Left ventricle myocardium superior (tissue), 1 donor: ENCODE results near the gene PRKD2. TPM values are rescaled to one million over a fixed set of nuclear protein-coding genes. Genes with fewer than 3 reads are reported as not detected.
"Not testable (repeated sequence)": the region's sequence is repeated elsewhere in the genome, so short reads cannot be mapped to it uniquely, and the experiment has no call there.

Source experiments
- ATAC-seq: fragments of 200-7000 bp; cut with Tn5 transposase; one replicate; pipeline ENCODE4 v1.9.1; 2020; ENCODE audit warnings: mild to moderate bottlenecking, moderate library complexity
- DNase-seq: peaks from one replicate; pipeline ENCODE4 v3.0.0-alpha.2; 2020
- intact Hi-C: fragments of 100-400 bp; cut with micrococcal nuclease; formaldehyde crosslinking; loops from one replicate; pipeline ENCODE4 v1.11.0; 2022
- total RNA-seq: library from RNA; stranded (reverse); fragmentation: NEBNext Ultra II Directional; extraction: Animal tissue kit (Norgen Biotek cat#: 25700); gene quantifications from one replicate; pipeline ENCODE4 v1.2.1, GENCODE V29; 2021
- donor health status: DM: no; HTN: yes; CAD: no; lungs with severe emphysema.

The PRKD2 gene
- total RNA-seq, 1 donor from 2014 or later, result 9.3 TPM

DNA sequence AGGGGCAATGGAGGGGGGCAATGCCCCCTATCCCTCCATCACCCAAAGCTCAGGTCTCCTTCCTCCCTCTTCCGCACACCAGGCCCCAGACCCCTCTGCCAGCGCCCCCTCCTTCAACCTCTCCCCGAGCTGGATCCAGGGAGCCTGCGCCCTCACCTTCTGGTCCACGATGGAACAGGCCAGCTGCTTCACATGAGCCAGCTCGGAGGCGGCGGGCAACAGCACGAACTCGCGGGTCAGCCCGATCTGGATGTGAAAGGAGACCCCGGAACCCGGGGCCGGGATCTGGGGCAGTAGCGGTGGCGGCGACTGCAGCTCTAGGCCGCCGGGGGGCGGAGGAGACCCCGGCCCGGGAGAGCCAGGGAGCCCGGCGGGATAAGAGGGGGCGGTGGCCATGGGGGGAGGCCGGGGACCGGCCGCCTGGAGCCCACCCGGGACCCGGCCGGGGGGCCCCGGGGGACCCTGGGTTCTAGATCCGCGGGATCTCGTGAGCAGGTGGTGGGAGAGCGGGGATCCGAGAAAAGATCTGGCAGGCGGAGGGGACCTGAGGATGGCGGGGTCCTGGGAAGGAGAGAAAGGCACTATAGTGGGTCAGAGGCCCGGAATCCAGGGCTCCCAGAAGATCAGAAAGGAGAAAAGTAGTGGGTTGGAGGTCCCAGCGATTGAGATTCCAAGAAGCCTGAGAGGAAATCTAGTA, 791 bp downstream of the PRKD2 start:
- intact Hi-C loops, result no loop called here
- ATAC-seq (no peak), DNase-seq (no peak)

DNA sequence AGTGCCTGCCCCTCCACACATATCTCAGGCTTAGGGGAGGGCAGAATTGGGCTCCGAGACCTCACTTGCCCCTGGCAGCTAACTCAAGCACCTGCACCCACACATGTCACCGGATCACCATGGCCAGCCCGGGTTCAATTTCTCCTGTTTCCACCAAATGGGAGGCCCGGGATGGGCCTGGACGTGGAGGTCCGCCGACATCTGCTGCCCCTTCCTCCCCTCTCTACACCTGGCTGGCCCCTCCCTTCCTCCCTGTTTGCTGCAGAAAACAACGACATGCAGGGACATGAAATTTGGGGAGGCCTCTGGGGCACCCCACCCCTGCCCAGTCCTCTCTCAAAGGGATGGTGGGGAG, 1.3 kb downstream of the PRKD2 start:
- ATAC-seq, result no peak
- intact Hi-C loops, result no loop called here

DNA sequence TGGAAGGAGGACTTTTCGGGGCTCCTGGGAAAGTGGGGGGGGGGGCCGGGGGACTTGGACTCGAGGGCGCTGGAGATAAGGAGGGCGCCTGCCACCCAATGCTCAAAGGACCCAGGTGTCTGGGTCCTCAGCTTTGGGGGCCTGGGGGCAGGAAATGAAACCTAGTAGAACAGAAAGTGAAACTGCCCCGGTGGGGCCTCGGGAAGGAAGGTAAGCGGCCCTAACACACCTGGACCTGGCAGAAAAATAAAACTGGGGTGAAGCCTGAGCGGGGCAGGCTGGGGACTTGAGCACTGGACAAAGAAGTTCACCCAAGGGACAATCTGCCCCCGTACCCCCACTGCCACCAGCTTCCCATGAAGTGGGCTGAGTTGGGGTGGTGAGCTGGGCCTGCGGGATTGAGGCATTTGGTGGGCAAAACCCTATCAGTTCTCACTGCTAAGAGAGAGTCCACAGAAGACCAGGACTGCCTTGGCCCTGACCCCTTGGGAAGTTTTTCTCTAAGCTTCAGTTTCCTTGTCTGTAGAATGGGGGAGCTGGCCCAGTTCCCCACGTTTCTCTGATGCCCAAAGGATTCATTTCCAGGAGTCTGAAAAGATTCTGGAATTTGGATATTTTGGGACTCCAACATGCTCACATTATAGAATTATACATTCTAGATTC, 2.3 kb downstream of the PRKD2 start:
- ATAC-seq (peak; percentile 8), DNase-seq (no peak)
- intact Hi-C loops, result no loop called here

More for the DNA sequence above, 1.3 kb downstream of the PRKD2 start:
- DNase-seq, result no peak

DNA sequence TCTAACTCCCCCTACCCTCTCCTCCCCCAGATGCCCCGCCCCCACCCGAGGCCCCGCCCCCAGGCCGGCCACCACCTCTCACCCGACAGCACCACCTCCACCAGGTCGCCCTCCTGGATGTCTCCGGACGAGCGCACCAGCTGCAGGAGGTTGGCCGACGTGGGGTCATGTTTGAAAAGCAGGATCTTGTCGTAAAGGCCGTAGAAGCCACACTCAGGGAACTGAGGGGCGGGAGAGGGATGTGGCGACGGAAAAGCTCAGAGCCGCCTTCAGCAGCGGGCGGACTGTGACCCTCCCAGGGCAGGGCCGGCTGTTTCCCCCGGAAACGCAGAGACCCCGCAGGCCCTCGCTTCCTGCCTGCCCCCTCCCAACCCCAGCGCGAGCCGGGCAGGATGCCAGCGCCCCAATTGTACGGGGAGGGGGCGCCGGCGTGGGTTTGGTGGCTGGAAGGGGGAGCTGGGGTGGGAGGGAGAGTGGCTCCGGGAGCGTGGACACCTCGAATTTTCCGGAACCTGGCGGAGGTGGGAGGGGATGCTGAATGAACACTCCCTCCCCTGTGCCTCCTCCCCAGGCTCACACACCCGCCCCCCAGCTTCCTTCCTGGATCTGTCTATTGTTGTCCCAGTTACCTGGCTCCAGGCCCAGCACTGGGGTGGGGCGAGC, 3.0 kb downstream of the PRKD2 start:
- intact Hi-C loops, result no loop called here
- ATAC-seq (peak; percentile 70), DNase-seq (peak; percentile 92)

DNA sequence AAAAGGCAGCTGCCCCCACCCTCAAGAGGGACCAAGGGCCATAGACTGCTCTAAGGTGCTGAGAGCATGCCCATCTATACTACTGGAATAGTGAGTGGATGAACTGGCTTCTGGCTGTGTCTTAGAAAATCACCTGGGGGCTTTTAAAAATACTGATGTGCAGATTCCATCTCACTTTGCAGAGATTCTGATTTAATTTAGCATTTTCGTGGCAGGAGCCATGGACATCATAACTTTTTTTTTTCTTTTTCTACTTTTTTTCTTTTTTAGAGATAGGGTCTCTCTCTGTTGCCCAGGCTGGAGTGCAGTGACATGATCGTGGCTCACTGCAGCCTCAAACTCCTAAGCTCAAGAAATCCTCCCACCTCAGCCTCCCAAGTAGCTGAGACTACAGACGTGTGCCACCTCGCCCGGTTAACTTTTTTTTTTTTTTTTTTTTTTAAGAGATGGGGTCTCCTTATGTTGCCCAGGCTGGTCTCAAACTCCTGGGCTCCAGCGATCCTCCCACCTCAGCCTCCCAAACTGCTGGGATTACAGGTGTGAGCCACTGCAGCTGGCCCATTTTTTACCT, 4.1 kb downstream of the PRKD2 start:
- ATAC-seq, intact Hi-C loops, DNase-seq: not testable (repeated sequence)

DNA sequence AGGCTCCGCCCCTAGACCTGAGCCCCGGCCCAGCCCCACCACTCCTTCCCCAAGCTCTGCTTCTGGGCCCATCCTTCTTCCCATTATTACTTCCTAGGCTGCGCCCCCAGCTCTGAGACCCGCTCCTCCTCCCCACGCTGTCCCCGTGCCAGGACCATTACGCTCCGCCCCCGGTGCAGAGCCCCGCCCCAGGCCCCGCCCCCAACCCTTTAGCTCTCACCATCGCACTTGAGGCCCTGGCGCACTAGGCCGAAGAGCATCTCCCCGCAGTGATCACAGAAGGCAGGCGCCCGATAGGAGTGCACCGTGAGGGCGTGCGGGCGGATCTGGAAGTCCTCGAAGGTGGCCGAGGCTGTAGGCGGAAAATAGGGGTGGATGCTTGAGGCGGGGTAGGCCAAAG, 6.2 kb downstream of the PRKD2 start:
- intact Hi-C loops, result no loop called here
- no peak for DNase-seq
- ATAC-seq, result no peak

DNA sequence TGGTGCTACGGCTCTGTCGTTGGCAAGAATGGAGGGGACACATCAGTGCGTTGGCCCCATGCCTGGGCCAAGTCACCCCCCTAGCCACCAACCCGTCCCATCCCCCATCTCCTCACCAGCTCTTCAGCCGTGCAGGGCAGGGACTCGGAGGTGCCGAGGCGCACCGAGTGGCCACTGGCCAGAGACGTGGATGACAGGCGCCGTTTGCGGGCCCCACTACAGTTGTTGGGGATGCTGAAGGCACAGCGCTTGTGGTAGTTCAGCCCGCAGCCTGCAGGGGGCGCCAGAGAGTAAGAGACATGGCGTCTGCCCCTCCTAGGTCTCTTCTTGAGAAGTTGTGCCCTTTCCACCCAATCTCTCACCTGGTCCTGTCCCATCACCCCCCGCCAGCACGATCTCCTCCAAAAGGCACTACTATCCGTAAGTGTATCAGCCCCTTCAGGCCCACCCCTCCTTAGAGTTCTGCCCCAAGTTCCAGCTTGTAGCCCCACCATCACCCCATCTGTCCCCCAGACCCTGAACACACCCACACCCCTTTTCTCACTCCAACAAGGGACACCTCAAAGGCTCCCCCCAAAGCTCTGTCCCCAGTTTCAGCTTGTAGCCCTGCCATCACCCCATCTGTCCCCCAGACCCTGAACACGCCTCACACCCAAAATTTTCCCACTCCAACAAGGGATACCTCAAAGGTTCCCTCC, 12.4 kb downstream of the PRKD2 start:
- DNase-seq, result peak; percentile 87
- peak; percentile 78 for ATAC-seq
- intact Hi-C loops, result no loop called here

DNA sequence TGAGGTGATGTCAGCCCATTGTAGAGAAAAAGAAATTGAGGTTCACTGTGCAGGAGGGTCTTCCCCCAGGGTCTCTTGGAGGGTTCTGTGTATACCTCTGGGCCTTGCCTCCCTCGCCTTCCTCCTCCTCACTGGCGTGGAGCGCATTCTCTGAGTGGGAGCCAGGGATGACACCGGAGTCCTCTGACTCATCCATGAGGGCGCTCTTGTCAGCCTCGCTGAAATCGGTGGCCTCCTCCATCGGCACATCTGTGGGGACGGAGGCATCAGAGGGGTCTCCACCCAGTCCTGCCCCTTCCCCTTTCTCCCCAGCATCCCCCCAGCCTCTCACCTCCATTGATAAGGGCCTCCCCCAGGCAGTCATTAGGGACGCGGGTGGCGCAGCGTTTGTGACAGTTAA, 16.2 kb downstream of the PRKD2 start:
- intact Hi-C loops, result no loop called here
- no peak for DNase-seq
- ATAC-seq, result no peak

DNA sequence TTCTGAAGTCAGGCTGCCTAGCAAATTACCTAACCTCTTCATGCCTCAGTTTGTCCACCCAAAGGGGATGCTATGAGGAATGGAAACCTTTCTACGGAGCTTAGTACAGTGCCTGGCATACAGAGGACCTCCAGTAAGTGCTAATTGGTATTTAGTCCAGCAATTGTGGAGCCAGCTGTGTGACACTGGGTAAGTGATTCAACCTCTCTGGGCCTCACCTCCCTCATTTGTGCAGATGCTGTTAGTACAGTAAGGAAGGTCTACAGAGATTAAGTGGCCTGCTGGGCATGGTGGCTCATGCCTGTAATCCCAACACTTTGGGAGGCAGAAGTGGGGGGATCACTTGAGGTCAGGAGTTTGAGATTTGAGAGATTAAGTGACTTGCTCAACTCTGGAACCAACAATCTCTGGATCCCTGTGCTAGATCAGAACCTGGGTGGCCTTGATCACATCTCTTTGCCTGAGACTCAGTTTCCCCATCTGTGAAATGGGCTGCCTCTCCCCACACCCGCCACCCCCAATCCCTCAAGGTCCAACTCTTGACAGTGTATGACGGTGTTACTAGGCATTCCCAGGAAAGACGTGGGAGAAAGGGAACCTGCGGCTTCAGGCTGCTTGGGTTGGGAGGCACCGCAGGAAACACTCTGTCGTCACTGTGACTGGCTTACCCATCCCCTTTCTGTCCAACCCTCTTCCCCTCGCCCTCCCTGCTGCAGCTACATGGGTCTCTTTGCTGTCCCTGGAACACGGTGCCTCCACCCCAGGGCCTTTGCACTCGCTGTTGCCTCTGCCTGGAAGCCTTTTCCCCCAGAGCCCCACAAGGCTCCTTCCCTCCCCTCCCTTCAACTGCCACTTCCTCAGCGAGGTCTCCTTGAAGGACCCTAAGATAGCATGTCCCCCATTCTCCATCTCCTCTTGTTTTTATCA, 18.3 kb downstream of the PRKD2 start:
- no peak for DNase-seq
- intact Hi-C loops, result no loop called here
- no peak for ATAC-seq

DNA sequence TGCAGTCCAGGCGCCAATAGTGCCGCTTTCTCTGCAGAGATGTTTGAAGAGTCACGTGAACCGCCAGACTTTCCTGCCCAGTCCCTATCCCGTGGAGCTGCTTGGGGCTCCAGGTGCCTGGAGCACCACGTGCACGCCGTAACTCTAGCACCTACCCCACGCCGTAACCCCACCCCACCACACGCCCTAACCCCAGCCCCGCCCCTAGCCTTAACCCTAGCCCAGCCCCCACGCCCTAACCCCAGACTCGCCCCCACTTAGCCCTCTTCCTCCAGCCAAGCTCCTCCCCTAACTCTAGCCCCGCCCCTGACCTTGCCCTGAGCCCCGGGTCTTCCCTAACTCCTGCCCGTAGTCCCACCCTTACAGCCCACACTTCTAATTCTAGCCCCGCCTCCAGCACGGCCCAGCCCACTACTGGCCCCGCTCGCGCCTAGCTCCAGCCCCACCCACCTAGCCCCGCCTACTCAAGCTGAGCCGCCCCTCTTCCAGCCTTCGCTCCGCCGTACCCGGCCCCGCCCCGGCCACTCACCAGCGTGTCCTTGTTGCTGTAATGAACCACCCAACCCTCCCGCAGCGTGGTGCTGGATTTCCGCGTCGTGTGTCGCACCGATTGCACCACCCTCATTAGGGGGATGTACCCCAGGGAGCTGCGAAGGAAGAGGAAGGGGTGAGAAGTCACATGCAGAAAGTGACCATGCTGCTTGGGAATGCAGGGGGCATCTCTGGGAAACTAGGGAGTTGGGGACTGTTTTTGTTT, 19.5 kb downstream of the PRKD2 start:
- DNase-seq, result peak; percentile 93
- peak; percentile 97 for ATAC-seq
- intact Hi-C loops, result no loop called here

DNA sequence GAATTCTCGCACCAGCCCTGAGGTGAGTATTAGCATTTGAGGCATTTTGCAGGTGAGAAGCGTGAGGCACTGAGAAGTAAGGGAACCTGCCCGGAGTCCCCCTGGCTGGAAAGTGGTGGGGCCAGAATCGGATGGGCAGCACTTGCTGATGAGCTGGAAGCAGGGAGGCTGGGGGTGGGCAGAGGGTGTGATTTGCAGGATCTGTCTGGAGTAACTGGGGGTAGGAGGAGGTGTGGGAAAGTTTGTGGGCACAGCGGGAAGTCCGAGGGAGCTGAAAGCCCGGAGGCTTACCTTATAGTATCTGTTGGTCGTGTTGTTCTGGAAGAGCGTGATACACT, 20.1 kb downstream of the PRKD2 start:
- DNase-seq (no peak), ATAC-seq (no peak)
- intact Hi-C loops, result no loop called here

DNA sequence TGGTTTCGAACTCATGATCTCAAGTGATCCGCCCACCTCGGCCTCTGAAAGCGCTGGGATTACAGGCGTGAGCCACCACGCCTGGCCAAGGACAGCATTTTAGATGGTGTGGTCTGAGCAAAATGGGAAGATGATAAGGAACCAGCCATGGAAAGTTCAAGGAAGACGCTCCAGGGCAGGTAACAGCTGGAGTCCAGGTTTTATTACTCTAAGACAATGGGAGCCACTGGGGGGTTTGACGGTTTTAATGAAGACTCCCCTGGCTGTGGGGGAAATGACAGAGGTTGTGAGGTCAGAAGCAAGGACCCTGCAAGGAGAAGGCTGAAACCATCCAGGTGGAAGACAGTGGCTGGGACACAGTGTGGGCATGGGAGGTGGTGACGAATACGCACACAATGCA, 20.9 kb downstream of the PRKD2 start:
- intact Hi-C loops, result no loop called here
- no peak for ATAC-seq
- no peak for DNase-seq

DNA sequence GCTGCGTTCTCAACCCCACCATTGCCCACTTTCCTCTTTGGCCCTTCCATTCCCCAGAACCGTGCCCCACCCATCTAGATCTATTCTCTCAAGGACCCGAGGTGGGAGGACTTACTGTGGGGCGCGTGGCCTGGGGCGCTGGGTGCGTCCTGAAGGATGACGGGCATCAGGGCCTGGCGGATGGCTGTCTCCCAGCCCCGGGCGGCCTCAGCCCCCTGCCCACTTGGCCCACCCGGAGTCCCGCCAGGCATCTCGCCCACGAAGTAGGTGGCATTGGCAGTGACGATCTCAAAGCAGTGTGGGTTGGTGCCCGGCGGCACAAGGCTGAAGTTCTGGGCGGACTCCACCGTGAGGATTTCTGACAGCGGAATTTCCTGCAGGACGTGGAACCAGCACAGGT, 23.2 kb downstream of the PRKD2 start:
- ATAC-seq (no peak), DNase-seq (no peak)
- intact Hi-C loops, result no loop called here

DNA sequence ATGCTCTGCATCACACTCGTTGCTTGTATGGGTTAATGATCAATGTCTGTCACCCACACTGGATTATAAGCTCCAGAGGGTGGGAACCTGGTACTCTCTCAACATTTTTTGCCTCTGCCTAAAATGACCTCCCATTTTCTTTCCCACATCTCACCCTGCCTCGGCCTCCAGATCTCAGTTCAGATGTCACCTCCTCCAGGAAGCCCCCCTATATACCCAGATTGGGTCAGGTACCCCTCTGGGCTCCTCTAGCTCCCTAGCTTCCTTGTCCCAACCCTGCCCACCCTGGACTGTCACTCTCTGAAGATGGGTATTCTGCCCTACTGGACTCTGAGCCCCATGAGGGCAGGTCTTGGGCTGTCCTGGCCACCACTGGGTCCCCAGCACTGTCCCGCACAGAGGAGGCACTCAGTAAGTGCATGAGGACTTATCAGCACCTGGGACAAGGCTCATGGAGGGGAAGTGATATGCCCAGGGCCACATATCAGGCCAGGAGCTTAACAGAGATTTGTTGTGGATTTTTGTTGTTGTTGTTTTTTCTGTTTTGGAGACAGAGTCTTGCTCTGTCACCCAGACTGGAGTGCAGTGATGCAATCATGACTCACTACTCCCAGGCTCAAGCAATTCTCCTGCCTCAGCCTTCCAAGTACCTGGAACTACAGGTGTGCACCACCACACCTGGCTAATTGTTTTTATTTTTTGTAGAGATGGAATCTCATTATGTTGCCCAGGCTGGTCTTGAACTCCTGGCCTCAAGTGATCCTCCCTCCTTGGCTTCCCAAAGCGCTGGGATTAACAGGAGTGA, 23.8 kb downstream of the PRKD2 start:
- DNase-seq, result no peak
- no peak for ATAC-seq
- intact Hi-C loops, result no loop called here

DNA sequence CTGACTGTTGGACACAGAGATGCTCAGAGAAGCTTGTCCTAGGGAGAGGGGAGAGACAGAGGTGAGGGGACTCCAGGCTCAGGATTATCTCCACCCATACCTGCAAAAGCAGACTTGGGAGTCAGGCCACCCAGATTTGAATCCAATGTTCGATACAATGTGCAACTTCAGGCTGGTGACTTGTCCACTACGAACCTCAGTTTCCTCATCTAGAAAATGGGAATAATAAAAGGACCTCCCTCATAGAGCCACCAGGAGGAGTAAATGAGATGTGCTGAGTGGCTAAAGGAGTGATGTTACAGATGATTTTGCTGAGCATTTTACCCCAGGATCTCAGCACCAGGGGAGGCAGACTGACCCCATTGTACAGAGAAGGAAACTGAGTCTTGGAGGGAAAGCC, 25.0 kb downstream of the PRKD2 start:
- ATAC-seq (no peak), DNase-seq (no peak)
- intact Hi-C loops, result no loop called here

DNA sequence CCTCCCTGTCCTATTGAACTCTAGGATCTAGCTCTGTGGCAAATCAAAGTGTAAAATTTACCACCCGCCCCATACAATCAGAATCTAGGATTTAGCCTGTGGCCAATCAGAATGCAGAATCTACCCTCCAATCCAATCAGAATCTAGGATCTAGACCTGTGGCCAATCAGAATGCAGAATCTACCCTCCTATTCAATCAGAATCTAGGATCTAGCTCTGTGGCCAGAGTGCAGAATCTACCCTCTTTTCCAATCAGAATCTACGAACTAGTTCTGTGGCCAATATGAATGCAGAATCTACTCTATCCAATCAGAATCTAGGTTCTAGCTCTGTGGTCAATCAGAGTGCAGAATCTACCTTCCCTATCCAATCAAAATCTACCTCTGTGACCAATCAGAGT, 25.8 kb downstream of the PRKD2 start:
- intact Hi-C loops, result no loop called here
- ATAC-seq, result no peak
- no peak for DNase-seq

DNA sequence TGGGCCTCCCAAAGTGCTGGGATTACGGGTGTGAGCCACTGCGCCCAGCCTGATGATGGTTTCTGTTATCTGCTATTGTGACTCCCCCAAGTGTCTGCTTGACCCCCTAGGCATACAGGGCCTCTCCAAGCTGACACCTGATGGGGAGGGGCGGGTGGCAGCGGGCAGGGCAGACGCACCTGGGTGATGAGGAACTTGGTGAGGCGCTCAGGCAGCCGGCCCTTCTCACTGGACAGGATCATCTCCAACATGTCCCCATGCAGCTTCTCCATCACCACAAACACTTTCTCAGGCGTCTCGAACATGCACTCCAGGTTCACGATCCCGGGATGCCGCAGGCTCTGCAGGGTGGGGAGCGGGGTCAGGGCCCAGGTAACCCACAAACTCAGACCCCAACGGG, 27.6 kb downstream of the PRKD2 start:
- DNase-seq (no peak), ATAC-seq (no peak)
- intact Hi-C loops, result no loop called here
